ENCODE data around the gene CACNA2D2. TPM values are rescaled to one million over a fixed set of nuclear protein-coding genes. Genes with fewer than 3 reads are reported as not detected.

The CACNA2D2 gene
- total RNA-seq, 1 experiment from 2014 or later = 0.59 TPM

DNA sequence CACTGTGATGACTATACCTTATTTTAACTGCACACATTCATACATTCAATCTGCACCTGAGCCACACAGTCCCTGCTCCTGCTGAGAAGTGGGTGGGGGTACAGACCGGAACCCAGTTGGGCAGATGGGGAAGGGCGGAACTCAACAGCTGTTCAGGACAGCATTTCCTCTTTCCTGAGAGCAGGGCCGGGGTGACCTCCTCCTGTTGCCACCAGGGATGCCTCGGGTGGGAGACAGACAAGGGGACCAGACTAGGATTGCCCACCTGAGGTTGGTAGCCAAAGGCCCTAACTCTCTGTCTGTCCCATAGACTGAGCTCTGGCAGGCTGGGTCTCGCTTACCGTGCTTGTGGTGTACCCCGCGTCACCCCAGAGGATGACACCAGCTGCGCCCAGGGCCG lies 184.8 kb downstream of the CACNA2D2 start:
- TF ChIP-seq SIN3A (IDR thresholded peaks at IDR 0.05; ENCODE audit: borderline replicate concordance, insufficient read depth, low read depth, low read length) (no peak), POLR2AphosphoS5 (IDR thresholded peaks at IDR 0.05; ENCODE audit: low read depth, low read length) (no peak), TCF7L2 (IDR thresholded peaks at IDR 0.05; ENCODE audit: low read depth, low read length) (no peak)
- TF ChIP-seq, protein P1, sequence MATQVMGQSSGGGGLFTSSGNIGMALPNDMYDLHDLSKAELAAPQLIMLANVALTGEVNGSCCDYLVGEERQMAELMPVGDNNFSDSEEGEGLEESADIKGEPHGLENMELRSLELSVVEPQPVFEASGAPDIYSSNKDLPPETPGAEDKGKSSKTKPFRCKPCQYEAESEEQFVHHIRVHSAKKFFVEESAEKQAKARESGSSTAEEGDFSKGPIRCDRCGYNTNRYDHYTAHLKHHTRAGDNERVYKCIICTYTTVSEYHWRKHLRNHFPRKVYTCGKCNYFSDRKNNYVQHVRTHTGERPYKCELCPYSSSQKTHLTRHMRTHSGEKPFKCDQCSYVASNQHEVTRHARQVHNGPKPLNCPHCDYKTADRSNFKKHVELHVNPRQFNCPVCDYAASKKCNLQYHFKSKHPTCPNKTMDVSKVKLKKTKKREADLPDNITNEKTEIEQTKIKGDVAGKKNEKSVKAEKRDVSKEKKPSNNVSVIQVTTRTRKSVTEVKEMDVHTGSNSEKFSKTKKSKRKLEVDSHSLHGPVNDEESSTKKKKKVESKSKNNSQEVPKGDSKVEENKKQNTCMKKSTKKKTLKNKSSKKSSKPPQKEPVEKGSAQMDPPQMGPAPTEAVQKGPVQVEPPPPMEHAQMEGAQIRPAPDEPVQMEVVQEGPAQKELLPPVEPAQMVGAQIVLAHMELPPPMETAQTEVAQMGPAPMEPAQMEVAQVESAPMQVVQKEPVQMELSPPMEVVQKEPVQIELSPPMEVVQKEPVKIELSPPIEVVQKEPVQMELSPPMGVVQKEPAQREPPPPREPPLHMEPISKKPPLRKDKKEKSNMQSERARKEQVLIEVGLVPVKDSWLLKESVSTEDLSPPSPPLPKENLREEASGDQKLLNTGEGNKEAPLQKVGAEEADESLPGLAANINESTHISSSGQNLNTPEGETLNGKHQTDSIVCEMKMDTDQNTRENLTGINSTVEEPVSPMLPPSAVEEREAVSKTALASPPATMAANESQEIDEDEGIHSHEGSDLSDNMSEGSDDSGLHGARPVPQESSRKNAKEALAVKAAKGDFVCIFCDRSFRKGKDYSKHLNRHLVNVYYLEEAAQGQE (IDR thresholded peaks at IDR 0.05; ENCODE audit: insufficient read depth in 1 of 2, low read depth in 2 of 2, low read length in 1 of 2) = no peak
- Histone ChIP-seq H3K27ac (ENCODE audit: low read length) (no peak overlapping the region), H3K27me3 (ENCODE audit: control insufficient read depth, insufficient read depth, low read length) (no peaks in the 10 kb centered on the region), H3K4me3 (ENCODE audit: low read depth in 2 of 2, low read length in 2 of 2) (no peak overlapping the region), H3K36me3 (ENCODE audit: control insufficient read depth, insufficient read depth, low read length) (no peaks in the 10 kb centered on the region; the same call in 1 of the 2 replicates), H3K4me1 (ENCODE audit: control insufficient read depth, insufficient read depth, low read length) (peaks cover 20% of the 10 kb centered on the region), H3K9me3 (ENCODE audit: control insufficient read depth, insufficient read depth, low read depth, low read length) (no peaks in the 10 kb centered on the region)
- BruUV-seq (replicated peaks) = no TSS peak
- POLR2A ChIA-PET = interaction anchor here (0.5 kb wide), 1 partner anchor 83 kb away, joined by 5 read pairs; the partner anchor contains the start of gene GNAI2
- DNase-seq (ENCODE audit: low read depth, low spot score) = no peak
- CTCF ChIA-PET = no interaction called here
- ATAC-seq = no peak
- in situ Hi-C loops (cut with HindIII; ENCODE audit: low pct_unique_long_range_greater_than_20kb, low sequenced_read_pairs) (no loop called here), intact Hi-C loops (cut with micrococcal nuclease; ENCODE audit: unreplicated experiment) (no loop called here)

DNA sequence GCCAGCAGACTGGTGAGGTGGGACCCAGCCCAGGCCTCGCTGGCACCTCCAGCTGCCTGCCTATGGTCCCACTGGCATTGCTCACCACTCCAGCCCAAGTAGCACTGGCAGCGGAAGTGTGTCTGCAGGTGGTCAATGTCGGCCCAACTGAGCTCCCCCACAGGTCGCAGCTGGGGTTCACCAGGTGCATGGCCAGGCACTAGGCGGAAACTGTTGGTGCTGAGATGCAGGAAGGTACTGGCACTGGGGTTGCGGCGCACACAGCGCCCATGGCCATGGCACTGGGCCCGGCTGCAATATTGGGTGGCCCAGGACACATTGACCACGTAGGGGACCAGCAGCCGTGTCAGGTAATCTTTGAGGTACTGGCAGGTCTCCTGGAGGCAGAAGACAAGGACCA lies 185.3 kb downstream of the CACNA2D2 start:
- intact Hi-C loops (cut with micrococcal nuclease; ENCODE audit: unreplicated experiment) = no loop called here
- Histone ChIP-seq H3K4me3 (ENCODE audit: low read depth in 2 of 2, low read length in 2 of 2) (no peak overlapping the region), H3K36me3 (ENCODE audit: control insufficient read depth, insufficient read depth, low read length) (no peaks in the 10 kb centered on the region; the same call in 1 of the 2 replicates), H3K27me3 (ENCODE audit: control insufficient read depth, insufficient read depth, low read length) (no peaks in the 10 kb centered on the region), H3K4me1 (ENCODE audit: control insufficient read depth, insufficient read depth, low read length) (peaks cover 18% of the 10 kb centered on the region), H3K27ac (ENCODE audit: low read length) (no peak overlapping the region), H3K9me3 (ENCODE audit: control insufficient read depth, insufficient read depth, low read depth, low read length) (no peaks in the 10 kb centered on the region)
- CTCF ChIA-PET = no interaction called here
- no peak for TF ChIP-seq TCF7L2 (IDR thresholded peaks at IDR 0.05; ENCODE audit: low read depth, low read length)
- TF ChIP-seq, protein P2, sequence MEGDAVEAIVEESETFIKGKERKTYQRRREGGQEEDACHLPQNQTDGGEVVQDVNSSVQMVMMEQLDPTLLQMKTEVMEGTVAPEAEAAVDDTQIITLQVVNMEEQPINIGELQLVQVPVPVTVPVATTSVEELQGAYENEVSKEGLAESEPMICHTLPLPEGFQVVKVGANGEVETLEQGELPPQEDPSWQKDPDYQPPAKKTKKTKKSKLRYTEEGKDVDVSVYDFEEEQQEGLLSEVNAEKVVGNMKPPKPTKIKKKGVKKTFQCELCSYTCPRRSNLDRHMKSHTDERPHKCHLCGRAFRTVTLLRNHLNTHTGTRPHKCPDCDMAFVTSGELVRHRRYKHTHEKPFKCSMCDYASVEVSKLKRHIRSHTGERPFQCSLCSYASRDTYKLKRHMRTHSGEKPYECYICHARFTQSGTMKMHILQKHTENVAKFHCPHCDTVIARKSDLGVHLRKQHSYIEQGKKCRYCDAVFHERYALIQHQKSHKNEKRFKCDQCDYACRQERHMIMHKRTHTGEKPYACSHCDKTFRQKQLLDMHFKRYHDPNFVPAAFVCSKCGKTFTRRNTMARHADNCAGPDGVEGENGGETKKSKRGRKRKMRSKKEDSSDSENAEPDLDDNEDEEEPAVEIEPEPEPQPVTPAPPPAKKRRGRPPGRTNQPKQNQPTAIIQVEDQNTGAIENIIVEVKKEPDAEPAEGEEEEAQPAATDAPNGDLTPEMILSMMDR (IDR thresholded peaks at IDR 0.05) = no peak
- TF ChIP-seq, protein P1 (IDR thresholded peaks at IDR 0.05; ENCODE audit: insufficient read depth in 1 of 2, low read depth in 2 of 2, low read length in 1 of 2) = no peak
- no peak for TF ChIP-seq SIN3A (IDR thresholded peaks at IDR 0.05; ENCODE audit: borderline replicate concordance, insufficient read depth, low read depth, low read length)
- no peak for TF ChIP-seq POLR2AphosphoS5 (IDR thresholded peaks at IDR 0.05; ENCODE audit: low read depth, low read length)
- no TSS peak for BruUV-seq (replicated peaks)
- in situ Hi-C loops (cut with HindIII; ENCODE audit: low pct_unique_long_range_greater_than_20kb, low sequenced_read_pairs) = no loop called here
- POLR2A ChIA-PET = no interaction called here
- ATAC-seq = no peak
- no peak for DNase-seq (ENCODE audit: low read depth, low spot score)
